H1 (cell line): Measurements from ENCODE around the gene NANOS3. TPM values are rescaled to one million over a fixed set of nuclear protein-coding genes. Genes with fewer than 3 reads are reported as not detected.

Experiments
- CTCF ChIA-PET: fragments of 300-600 bp; sonication (Branson Sonifier 250); formaldehyde crosslinking; loops from one replicate; lab custom pipeline; 2021; ENCODE audit not compliant: partially characterized antibody; lab: Charles Lee
- POLR2A ChIA-PET: fragments of 300-600 bp; sonication (Branson Sonifier 250); formaldehyde crosslinking; loops from one replicate; lab custom pipeline; 2021; ENCODE audit warnings: inconsistent platforms; ENCODE audit not compliant: partially characterized antibody; lab: Charles Lee
- DNase-seq, 2 experiments: peaks; one replicate each; pipeline versions ENCODE4 v3.0.0 to v3.0.0-alpha.2; 2010 to 2022; ENCODE audit warnings: low spot score in 2 of 2, low read depth in 1 of 2, mixed read lengths in 1 of 2
- FAIRE-seq: peaks from 2 replicates; lab custom pipeline; 2011; peaks lifted over from hg19 to GRCh38; lab: Jason Lieb, UNC
- H2AFZ ChIP-seq: 2 replicates; pipeline ENCODE4 v1.8.1; 2012; ENCODE audit warnings: low read length, inconsistent platforms
- H2AK5ac ChIP-seq: 2 replicates; pipeline ENCODE4 v1.6.1; 2013; ENCODE audit warnings: low read depth, low read length
- H2BK120ac ChIP-seq: replicated peaks from 2 replicates; pipeline ENCODE3; 2013; ENCODE audit warnings: low read depth, low read length, inconsistent platforms
- H2BK12ac ChIP-seq: 2 replicates; pipeline ENCODE4 v1.6.1; 2013; ENCODE audit warnings: low read depth, low read length
- H2BK15ac ChIP-seq: 2 replicates; pipeline ENCODE4 v1.6.1; 2013; ENCODE audit warnings: low read length
- H2BK20ac ChIP-seq: 2 replicates; pipeline ENCODE4 v1.6.1; 2013; ENCODE audit warnings: low read length
- H2BK5ac ChIP-seq: 2 replicates; pipeline ENCODE4 v1.6.1; 2013; ENCODE audit warnings: low read depth, low read length
- H3K14ac ChIP-seq: 2 replicates; pipeline ENCODE4 v1.6.1; 2013; ENCODE audit warnings: inconsistent platforms; ENCODE audit not compliant: insufficient read length
- H3K18ac ChIP-seq: 2 replicates; pipeline ENCODE4 v1.6.1; 2013; ENCODE audit warnings: low read length; ENCODE audit errors: extremely low read depth
- H3K23ac ChIP-seq: 2 replicates; pipeline ENCODE4 v1.6.1; 2013; ENCODE audit warnings: inconsistent platforms; ENCODE audit not compliant: insufficient read length
- H3K23me2 ChIP-seq: 2 replicates; pipeline ENCODE4 v1.6.1; 2013; ENCODE audit warnings: low read depth, low read length
- H3K27ac ChIP-seq: 2 replicates; pipeline ENCODE4 v1.6.1; 2011; ENCODE audit warnings: low read depth, low read length, inconsistent platforms
- H3K27me3 ChIP-seq, 4 experiments: replicated peaks in 1 of 4; 1 replicate in 1 of 4; 2 replicates in 3 of 4; pipeline versions ENCODE4 v1.6.1 to v1.8.1; 2011 to 2013; ENCODE audit warnings: low read length in 3 of 4, mild to moderate bottlenecking in 3 of 4, inconsistent platforms in 2 of 4, mixed read lengths in 2 of 4, moderate library complexity in 1 of 4; ENCODE audit not compliant: control insufficient read depth in 3 of 4, insufficient read depth in 3 of 4; ENCODE audit errors: extremely low read depth in 1 of 4
- H3K36me3 ChIP-seq, 4 experiments: 2 replicates each; pipeline versions ENCODE4 v1.6.1 to v1.8.1; 2011 to 2013; ENCODE audit warnings: mild to moderate bottlenecking in 4 of 4, low read length in 3 of 4, moderate library complexity in 2 of 4, control low read depth in 1 of 4, inconsistent platforms in 1 of 4; ENCODE audit not compliant: insufficient read depth in 4 of 4, control insufficient read depth in 2 of 4
- H3K4ac ChIP-seq: replicated peaks from 2 replicates; pipeline ENCODE3; 2013; ENCODE audit warnings: low read length, low read depth, mixed read lengths, inconsistent platforms; ENCODE audit not compliant: insufficient read length
- H3K4me1 ChIP-seq, 4 experiments: replicated peaks in 1 of 4; 1 replicate in 1 of 4; 2 replicates in 3 of 4; pipeline versions ENCODE4 v1.6.1 to v1.8.1; 2011 to 2013; ENCODE audit warnings: low read length in 3 of 4, inconsistent platforms in 2 of 4, mixed read lengths in 1 of 4; ENCODE audit not compliant: insufficient read depth in 4 of 4, control insufficient read depth in 3 of 4
- H3K4me2 ChIP-seq, 2 experiments: 2 replicates each; pipeline versions ENCODE4 v1.6.1 to v1.8.1; 2011 to 2013; ENCODE audit warnings: low read depth in 2 of 2, low read length in 2 of 2, control low read depth in 1 of 2, inconsistent platforms in 1 of 2, mild to moderate bottlenecking in 1 of 2; ENCODE audit not compliant: insufficient read depth in 1 of 2
- H3K4me3 ChIP-seq, 4 experiments: fragments of 200-600, 300-600 bp in 1 of 4; sonication (generic), shearing (Covaris generic), sonication (Bioruptor Twin) in 1 of 4; 2 replicates each; pipeline versions ENCODE4 v1.5.1 to v1.8.1; 2011 to 2016; ENCODE audit warnings: low read length in 4 of 4, low read depth in 3 of 4, control low read depth in 2 of 4, inconsistent platforms in 2 of 4, mild to moderate bottlenecking in 2 of 4, mixed read lengths in 1 of 4, moderate library complexity in 1 of 4; ENCODE audit not compliant: insufficient read depth in 2 of 4; ENCODE audit errors: extremely low read depth in 1 of 4
- H3K56ac ChIP-seq: replicated peaks from 2 replicates; pipeline ENCODE3; 2013; ENCODE audit warnings: low read depth, mild to moderate bottlenecking, mixed read lengths, low read length, inconsistent platforms; ENCODE audit not compliant: insufficient read length
- H3K79me1 ChIP-seq: 2 replicates; pipeline ENCODE4 v1.6.1; 2013; ENCODE audit warnings: low read depth, low read length, control low read depth
- H3K79me2 ChIP-seq, 2 experiments: 2 replicates each; pipeline versions ENCODE4 v1.6.1 to v1.8.1; 2012 to 2013; ENCODE audit warnings: low read length in 2 of 2, mild to moderate bottlenecking in 2 of 2, inconsistent platforms in 1 of 2; ENCODE audit not compliant: insufficient read depth in 2 of 2, control insufficient read depth in 1 of 2
- H3K9ac ChIP-seq, 4 experiments: replicated peaks in 1 of 4; 1 replicate in 1 of 4; 2 replicates in 3 of 4; pipeline versions ENCODE4 v1.6.1 to v1.8.1; 2011 to 2013; ENCODE audit warnings: low read depth in 3 of 4, low read length in 3 of 4, control low read depth in 2 of 4, mild to moderate bottlenecking in 2 of 4, moderate library complexity in 2 of 4, inconsistent platforms in 1 of 4; ENCODE audit errors: extremely low read depth in 1 of 4
- H3K9me3 ChIP-seq, 2 experiments: 2 replicates each; pipeline versions ENCODE4 v1.6.1 to v1.8.1; 2012 to 2013; ENCODE audit warnings: mild to moderate bottlenecking in 2 of 2, moderate library complexity in 2 of 2, control low read depth in 1 of 2, inconsistent platforms in 1 of 2, low read depth in 1 of 2, low read length in 1 of 2, mixed read lengths in 1 of 2; ENCODE audit not compliant: insufficient read depth in 2 of 2
- H4K20me1 ChIP-seq, 2 experiments: replicated peaks in 1 of 2; 2 replicates each; pipeline versions ENCODE3 to v1.8.1; 2011 to 2013; ENCODE audit warnings: inconsistent platforms in 2 of 2, low read length in 2 of 2, mild to moderate bottlenecking in 1 of 2; ENCODE audit not compliant: insufficient read depth in 2 of 2, control insufficient read depth in 1 of 2
- H4K5ac ChIP-seq: 2 replicates; pipeline ENCODE4 v1.6.1; 2013; ENCODE audit warnings: low read length, low read depth, mixed read lengths, inconsistent platforms; ENCODE audit not compliant: insufficient read length
- H4K8ac ChIP-seq: 2 replicates; pipeline ENCODE4 v1.8.0; 2013; ENCODE audit warnings: mild to moderate bottlenecking, moderate library complexity, low read length, inconsistent platforms; ENCODE audit not compliant: insufficient read depth; ENCODE audit errors: extremely low read depth
- H4K91ac ChIP-seq: replicated peaks from 2 replicates; pipeline ENCODE3; 2013; ENCODE audit warnings: low read length, mixed read lengths, inconsistent platforms; ENCODE audit not compliant: insufficient read length
- KDM1A ChIP-seq: fragments of 200-600, 300-600 bp; sonication (generic); IDR thresholded peaks from 2 replicates; pipeline ENCODE4 v1.7.1; 2016; ENCODE audit warnings: mild to moderate bottlenecking, low read length, borderline replicate concordance
- POLR2A ChIP-seq, 2 experiments: IDR thresholded peaks; 1 replicate in 1 of 2; 2 replicates in 1 of 2; pipeline ENCODE4 v1.6.1; 2011; ENCODE audit warnings: low read depth in 2 of 2, low read length in 2 of 2, mild to moderate bottlenecking in 2 of 2; ENCODE audit errors: control extremely low read depth in 1 of 2
- WGBS, 2 experiments: shearing (Covaris generic) in 1 of 2; methylation state at CpG; one replicate each; pipeline versions ENCODE4 v1.1.6 to v1.1.7; 2013 to 2015; ENCODE audit warnings: low lambda C conversion rate in 2 of 2, mixed read lengths in 2 of 2, inconsistent platforms in 1 of 2, low coverage in 1 of 2, missing lambda C conversion rate in 1 of 2; ENCODE audit not compliant: insufficient replicate concordance in 2 of 2, insufficient coverage in 1 of 2, insufficient read length in 1 of 2; ENCODE audit errors: extremely low coverage in 1 of 2, missing lambda C conversion rate in 1 of 2; 5-methylcytosine and 5-hydroxymethylcytosine counted together
- polyA plus RNA-seq, 7 experiments: library from polyadenylated mRNA; depleted of rRNA in 3 of 7; stranded (reverse) in 5 of 7; unstranded in 2 of 7; fragments of >200 nt in 5 of 7; fragments of 200-250 nt in 2 of 7; gene quantifications; 1 replicate in 5 of 7; 2 replicates in 1 of 7; 4 replicates in 1 of 7; pipeline versions ENCODE4 v1.2.1 to v1.2.3, GENCODE V29; 2011 to 2013; ENCODE audit warnings: missing spikeins in 2 of 7, mixed read lengths in 2 of 7
- total RNA-seq: library from RNA; stranded (reverse); fragmentation: NEBNext Ultra II Directional; extraction: Animal tissue kit (Norgen Biotek cat#: 25700); gene quantifications from 2 replicates; pipeline ENCODE4 v1.2.1, GENCODE V29; 2021

NANOS3 gene
- total and polyA plus RNA-seq, 2 of the 8 experiments (the other 6 are each of a cell fraction or from before 2014, with no cell fraction given), result 0.62 TPM; not detected in 1

DNA sequence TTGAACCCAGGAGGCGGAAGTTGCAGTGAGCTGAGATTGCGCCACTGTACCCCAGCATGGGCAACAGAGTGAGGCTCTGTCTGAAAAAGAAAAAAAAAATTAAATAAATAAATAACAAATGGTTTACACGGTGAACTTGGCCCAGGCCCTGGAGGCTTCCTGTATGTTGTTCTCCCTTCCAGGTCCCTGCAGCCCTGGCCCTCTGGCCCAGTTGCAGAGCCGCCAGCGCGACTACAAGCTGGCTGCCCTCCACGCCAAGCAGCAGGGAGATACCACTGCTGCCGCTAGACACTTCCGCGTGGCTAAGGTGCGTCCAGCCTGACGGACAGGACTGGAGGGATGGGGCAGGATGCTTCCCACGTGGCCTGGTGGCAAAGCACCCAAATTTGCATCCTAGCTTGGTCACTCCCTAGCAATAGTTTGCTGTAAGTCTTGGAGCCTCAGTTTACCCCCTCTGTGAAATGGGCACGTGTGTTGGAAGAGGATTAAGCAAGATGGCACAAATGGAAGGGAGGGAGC lies 41.0 kb downstream of the NANOS3 start:
- FAIRE-seq (no peak), DNase-seq (no peak)
- WGBS, 2 experiments, result 95% methylated on average over 14 of the region's 14 CpGs; no CpG with 5 or more reads in 1 of the 2 experiments
- Histone ChIP-seq H2BK12ac (no peak overlapping the region), H4K20me1 (peaks cover 0 to 3% of the 10 kb centered on the region in 2 experiments), H3K23me2 (no peaks in the 10 kb centered on the region), H3K79me1 (no peaks in the 10 kb centered on the region), H3K27ac (no peak overlapping the region), H3K27me3 (no peaks in the 10 kb centered on the region), H3K9me3 (peaks cover 9 to 10% of the 10 kb centered on the region in 2 experiments), H3K56ac (no peak overlapping the region), H3K14ac (no peak overlapping the region), H3K4me3 (no peak overlapping the region), H3K9ac (no peak overlapping the region), H2BK20ac (no peak overlapping the region), H3K36me3 (peaks cover 8 to 44% (median 35%) of the 10 kb centered on the region in 4 experiments), H2AK5ac (no peak overlapping the region), H2BK120ac (no peak overlapping the region), H4K8ac (no peak overlapping the region), H3K4ac (no peak overlapping the region), H2BK15ac (no peak overlapping the region), H4K5ac (no peak overlapping the region), H3K4me1 (no peaks in the 10 kb centered on the region), H3K79me2 (no peaks in the 10 kb centered on the region), H2BK5ac (no peak overlapping the region), H4K91ac (no peak overlapping the region), H3K23ac (no peak overlapping the region), H3K18ac (no peak overlapping the region), H3K4me2 (no peak overlapping the region), H2AFZ (no peak overlapping the region)
- POLR2A ChIA-PET, result interaction anchor here (1.1 to 1.6 kb wide), 6 partner anchors 9 to 125 kb away, joined by 3 to 4 read pairs (median 3); no protein-coding TSS in a partner anchor
- TF ChIP-seq POLR2A (IDR thresholded peaks at IDR 0.05; ENCODE audit: control extremely low read depth in 1 of 2, low read depth in 2 of 2, low read length in 2 of 2) (no peak), KDM1A (peak; percentile 30; the same call in 1 of the 2 replicates)
- CTCF ChIA-PET, result interaction anchor here (1.1 to 2.8 kb wide), 2 partner anchors 15 to 141 kb away, joined by 3 to 12 read pairs; no protein-coding TSS in a partner anchor
